Endothelial cell (in vitro differentiated cells): ENCODE measurements around the gene THAP7. TPM values are rescaled to one million over a fixed set of nuclear protein-coding genes. Genes with fewer than 3 reads are reported as not detected.

ENCODE experiments used
- DNase-seq: peaks from one replicate; pipeline ENCODE4 v3.0.0; 2021; ENCODE audit warnings: low spot score
- H3K27ac Mint-ChIP-seq: one replicate; pipeline ENCODE4 v1.8.0; 2021; ENCODE audit warnings: mixed read lengths, inconsistent platforms; ENCODE audit not compliant: unreplicated experiment
- H3K27me3 Mint-ChIP-seq: one replicate; pipeline ENCODE4 v1.8.0; 2021; ENCODE audit warnings: mild to moderate bottlenecking, moderate library complexity, mixed read lengths, inconsistent platforms; ENCODE audit not compliant: unreplicated experiment
- H3K36me3 Mint-ChIP-seq: one replicate; pipeline ENCODE4 v1.8.0; 2021; ENCODE audit warnings: mild to moderate bottlenecking, low read depth, mixed read lengths, inconsistent platforms; ENCODE audit not compliant: unreplicated experiment
- H3K4me1 Mint-ChIP-seq: one replicate; pipeline ENCODE4 v1.8.0; 2021; ENCODE audit warnings: mild to moderate bottlenecking, mixed read lengths, inconsistent platforms; ENCODE audit not compliant: unreplicated experiment
- H3K4me3 Mint-ChIP-seq: one replicate; pipeline ENCODE4 v1.8.0; 2021; ENCODE audit warnings: mild to moderate bottlenecking, mixed read lengths, inconsistent platforms; ENCODE audit not compliant: unreplicated experiment
- H3K9me3 Mint-ChIP-seq: one replicate; pipeline ENCODE4 v1.8.0; 2021; ENCODE audit warnings: mixed read lengths, inconsistent platforms; ENCODE audit not compliant: unreplicated experiment
- total RNA-seq: library from RNA; stranded (reverse); fragmentation: NEBNext Ultra II Directional; extraction: Animal tissue kit (Norgen Biotek cat#: 25700); gene quantifications from one replicate; pipeline ENCODE4 v1.2.1, GENCODE V29; 2021; ENCODE audit not compliant: unreplicated experiment
- TF ChIP-seq, protein P1 (sequence below): fragments of 200-600 bp; sonication (generic); IDR thresholded peaks from one replicate; pipeline ENCODE4 v1.5.0; 2021; ENCODE audit warnings: antibody characterized with exemption; ENCODE audit not compliant: unreplicated experiment

Gene THAP7
- total RNA-seq, 1 donor from 2014 or later: 13.5 TPM

DNA sequence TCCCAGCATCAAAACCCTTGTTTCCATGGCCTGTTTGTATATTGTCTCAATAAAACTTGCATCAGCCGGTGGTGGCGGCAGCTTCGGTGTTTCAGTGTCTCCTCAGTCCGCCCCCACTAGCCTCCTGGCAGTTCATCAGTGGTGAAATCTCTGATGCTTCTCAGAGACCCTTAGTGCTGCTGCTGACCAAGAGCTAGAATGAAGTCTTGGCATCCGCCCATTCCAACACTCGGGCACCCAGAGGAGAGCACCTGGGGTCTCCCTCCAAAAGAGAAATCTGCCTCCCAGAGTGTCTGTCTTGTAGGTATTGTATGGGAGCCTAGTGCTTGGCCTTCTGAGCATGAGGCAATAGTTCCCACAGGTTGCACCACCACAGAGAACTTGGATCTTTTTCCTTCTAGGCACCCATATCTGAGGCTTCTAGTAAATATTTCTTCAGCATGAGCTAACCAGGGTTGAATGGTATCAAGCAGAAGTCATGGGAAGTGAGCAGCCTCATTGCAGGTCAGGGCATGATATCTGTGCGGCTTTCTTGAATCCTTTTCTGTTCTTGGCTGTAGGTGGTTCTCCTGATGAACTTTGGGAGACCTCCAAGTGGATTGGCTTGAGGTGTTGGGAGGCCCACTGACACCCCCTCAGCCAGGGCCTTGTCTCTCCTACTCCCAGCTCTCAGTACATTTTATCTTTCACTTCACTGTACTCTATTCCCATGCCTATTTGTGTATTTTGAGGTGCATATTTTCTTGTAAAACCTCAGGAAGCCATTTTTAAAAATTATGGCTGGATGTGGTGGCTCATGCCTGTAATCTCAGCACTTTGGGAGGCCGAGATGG, 48.0 kb downstream of the THAP7 start:
- TF ChIP-seq, protein P1, sequence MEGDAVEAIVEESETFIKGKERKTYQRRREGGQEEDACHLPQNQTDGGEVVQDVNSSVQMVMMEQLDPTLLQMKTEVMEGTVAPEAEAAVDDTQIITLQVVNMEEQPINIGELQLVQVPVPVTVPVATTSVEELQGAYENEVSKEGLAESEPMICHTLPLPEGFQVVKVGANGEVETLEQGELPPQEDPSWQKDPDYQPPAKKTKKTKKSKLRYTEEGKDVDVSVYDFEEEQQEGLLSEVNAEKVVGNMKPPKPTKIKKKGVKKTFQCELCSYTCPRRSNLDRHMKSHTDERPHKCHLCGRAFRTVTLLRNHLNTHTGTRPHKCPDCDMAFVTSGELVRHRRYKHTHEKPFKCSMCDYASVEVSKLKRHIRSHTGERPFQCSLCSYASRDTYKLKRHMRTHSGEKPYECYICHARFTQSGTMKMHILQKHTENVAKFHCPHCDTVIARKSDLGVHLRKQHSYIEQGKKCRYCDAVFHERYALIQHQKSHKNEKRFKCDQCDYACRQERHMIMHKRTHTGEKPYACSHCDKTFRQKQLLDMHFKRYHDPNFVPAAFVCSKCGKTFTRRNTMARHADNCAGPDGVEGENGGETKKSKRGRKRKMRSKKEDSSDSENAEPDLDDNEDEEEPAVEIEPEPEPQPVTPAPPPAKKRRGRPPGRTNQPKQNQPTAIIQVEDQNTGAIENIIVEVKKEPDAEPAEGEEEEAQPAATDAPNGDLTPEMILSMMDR: no peak
- DNase-seq: no peak
- H3K27ac Mint-ChIP-seq: no peak overlapping the region

GRCh38 chr22:20953342-20953608, 48.6 kb downstream of the THAP7 start:
- Mint-ChIP-seq H3K36me3 (peaks cover 9% of the 10 kb centered on the region), H3K9me3 (no peaks in the 10 kb centered on the region), H3K27me3 (peaks cover 6% of the 10 kb centered on the region), H3K4me1 (peaks cover 11% of the 10 kb centered on the region), H3K4me3 (no peak overlapping the region), H3K27ac (no peak overlapping the region)
- no peak for DNase-seq
- TF ChIP-seq, protein P1: no peak

More for the DNA sequence above, 48.0 kb downstream of the THAP7 start:
- Mint-ChIP-seq H3K9me3 (no peaks in the 10 kb centered on the region), H3K4me1 (peaks cover 11% of the 10 kb centered on the region), H3K27me3 (peaks cover 7% of the 10 kb centered on the region), H3K36me3 (peaks cover 9% of the 10 kb centered on the region), H3K4me3 (peak overlapping the region; percentile 27)

DNA sequence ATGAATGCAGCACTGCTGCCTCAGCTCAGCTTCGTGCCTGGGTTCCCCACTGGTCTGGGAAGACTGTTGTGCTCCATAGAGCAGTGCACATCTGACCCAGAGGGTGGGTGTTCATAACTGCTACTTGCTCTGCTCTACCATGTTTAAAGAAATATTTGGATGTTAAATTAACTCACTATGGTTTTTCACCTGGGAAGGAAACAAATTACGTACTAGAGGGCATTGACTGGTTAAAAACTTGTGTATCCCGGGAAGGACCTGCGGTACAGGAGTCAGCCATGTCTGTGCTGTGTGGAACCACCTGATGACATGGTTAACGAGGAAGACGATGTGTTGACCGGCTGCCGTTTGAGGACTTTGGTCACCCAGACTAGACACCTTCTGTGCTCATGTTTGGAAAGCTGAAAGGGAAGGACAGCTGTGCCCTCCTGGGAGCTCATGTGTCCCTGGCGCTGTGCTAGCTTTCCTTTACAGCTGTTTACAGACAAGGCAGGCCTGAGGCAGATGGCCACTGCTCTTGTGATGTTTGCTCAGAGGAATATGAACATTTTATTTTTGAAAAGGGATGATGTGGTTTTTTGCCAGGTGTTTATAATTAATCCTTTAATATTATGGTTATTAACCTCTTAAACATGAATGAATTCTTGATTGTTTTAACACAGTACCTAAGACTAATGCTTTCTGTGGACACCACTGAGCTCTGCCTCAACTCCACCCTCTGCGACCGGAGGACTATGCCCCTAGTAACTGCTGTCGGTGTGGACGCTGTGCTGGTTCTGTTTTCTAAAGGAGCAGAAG, 49.2 kb downstream of the THAP7 start:
- DNase-seq: no peak
- H3K27me3 Mint-ChIP-seq: peaks cover 3% of the 10 kb centered on the region
- H3K4me1 Mint-ChIP-seq: peaks cover 11% of the 10 kb centered on the region
- TF ChIP-seq, protein P1: no peak
- no peaks in the 10 kb centered on the region for H3K9me3 Mint-ChIP-seq
- no peak overlapping the region for H3K4me3 Mint-ChIP-seq
- H3K27ac Mint-ChIP-seq: no peak overlapping the region
- peaks cover 9% of the 10 kb centered on the region for H3K36me3 Mint-ChIP-seq

- no peaks in the 10 kb centered on the region for H3K9me3 Mint-ChIP-seq
- H3K27ac Mint-ChIP-seq: no peak overlapping the region
- DNase-seq: no peak
- peaks cover 3% of the 10 kb centered on the region for H3K27me3 Mint-ChIP-seq
- no peak overlapping the region for H3K4me3 Mint-ChIP-seq
- H3K36me3 Mint-ChIP-seq: peaks cover 9% of the 10 kb centered on the region
- peaks cover 11% of the 10 kb centered on the region for H3K4me1 Mint-ChIP-seq
- TF ChIP-seq, protein P1: no peak
These were observed 50.0 kb downstream of the THAP7 start for GRCh38 chr22:20951932-20952380.
